Measurements from ENCODE around the gene ARHGDIB.
A peak's percentile ranks its signal among the peaks of the same experiment; 100 is the strongest.

The ARHGDIB gene

DNA sequence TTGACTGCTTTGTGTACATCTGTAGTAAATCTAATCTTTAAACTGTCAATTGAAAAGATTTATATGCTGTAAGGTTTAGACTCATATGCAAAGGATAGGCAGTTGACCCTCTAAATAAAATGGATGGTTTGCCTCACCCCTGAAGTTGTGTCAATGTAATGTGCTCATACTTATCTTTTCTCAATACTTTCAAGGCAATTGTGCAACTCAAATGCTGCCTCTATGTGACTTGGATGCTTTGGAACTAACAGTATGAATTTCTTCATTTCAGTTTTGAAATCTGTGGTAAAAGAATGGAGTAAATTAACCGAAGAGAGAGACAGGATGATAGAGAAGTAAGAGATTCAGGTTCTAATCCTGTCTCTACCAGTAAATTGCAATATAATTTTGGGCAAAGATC is 21.2 kb upstream of the ARHGDIB start:
- no peak for DNase-seq

DNA sequence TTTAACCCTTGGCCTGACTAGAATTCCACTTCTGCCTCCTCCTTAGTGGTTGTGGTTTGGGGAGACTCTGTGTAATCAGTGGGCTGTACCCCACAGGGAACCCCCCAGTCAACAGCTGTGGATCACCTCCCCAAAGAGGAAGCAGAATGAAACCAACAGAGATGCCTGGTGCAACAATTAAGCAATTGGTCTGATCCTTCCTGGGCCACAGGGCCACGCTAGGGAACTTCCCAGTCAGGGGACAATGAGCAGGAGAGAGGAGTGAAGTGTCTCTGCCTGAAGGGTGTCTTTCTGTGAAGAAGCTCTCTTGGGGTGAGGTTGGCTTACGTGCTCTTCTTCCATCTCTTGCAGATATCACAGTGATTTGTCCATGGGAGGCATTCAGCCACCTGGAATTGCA is 19.6 kb upstream of the ARHGDIB start:
- peak; percentile 65 for DNase-seq

- DNase-seq = no peak
Measured at GRCh38 chr12:14979468-14979867, 18.1 kb upstream of the ARHGDIB start.

DNA sequence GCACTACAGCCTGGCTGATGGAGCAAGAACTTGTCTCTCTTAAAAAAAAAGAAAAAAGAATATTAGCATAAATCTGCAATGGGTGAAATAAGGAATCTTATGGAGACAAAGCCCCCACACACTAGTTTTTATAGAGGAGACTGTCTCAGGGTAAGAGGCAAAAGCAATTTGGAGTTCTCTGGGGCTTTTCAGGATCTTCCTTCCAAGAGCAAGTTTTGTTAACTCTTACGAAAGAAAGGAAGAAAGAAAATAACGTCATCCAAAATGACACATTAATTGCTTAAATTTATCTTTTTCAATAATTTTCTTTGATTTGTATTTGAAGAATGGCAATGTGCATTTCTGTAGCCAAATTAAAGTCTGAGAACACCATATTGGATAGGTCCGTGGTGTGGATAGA is 15.3 kb upstream of the ARHGDIB start:
- no peak for DNase-seq

DNA sequence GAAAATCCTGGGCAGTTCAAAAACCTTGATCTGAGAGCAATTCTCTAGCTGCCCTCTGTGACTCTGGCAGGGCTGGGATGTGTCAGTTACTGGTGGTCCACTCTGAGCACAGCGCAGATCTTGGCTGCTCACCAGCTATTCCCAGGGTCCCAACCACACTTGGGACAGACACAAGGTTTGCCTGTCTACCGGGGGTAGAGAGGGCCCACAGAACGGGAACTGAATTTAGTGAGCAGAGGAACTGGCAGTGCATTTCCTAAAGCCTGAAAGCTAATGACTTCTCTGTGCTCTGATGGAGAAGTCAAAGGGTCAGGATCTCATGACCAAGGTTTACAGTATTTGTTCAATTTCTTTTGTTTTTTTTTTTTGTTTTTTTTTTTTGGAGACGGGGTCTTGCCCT is 14.1 kb upstream of the ARHGDIB start:
- DNase-seq = no peak

DNA sequence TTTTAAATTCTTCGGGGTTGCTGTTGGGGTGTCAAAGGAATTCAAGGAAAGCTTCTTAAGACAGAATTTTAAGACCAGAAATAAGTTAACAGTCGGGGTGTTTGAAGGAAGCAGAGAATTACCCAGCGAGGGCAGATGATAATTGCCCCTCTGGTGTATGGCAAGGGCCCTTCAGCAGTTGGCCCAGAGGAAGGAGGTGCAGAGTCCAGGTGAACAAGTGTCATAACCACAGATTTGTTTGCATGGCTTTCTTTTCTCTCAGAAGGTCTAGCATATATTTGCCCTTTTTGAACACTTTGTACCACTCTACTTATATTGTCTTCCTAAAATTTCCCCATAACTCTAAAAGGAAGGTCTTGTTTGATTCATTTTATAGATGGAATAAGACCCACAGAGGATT is 13.2 kb upstream of the ARHGDIB start:
- DNase-seq = no peak

GRCh38 chr12:14972816-14973215 is 11.4 kb upstream of the ARHGDIB start, which contains the start of gene PDE6H:
Gene PDE6H (plus strand): TSS chr12:14973042. CDS start chr12:14978013, 4,971 bp downstream.
- no peak for DNase-seq

GRCh38 chr12:14970473-14970872 is 9.1 kb upstream of the ARHGDIB start:
- DNase-seq = no peak

DNA sequence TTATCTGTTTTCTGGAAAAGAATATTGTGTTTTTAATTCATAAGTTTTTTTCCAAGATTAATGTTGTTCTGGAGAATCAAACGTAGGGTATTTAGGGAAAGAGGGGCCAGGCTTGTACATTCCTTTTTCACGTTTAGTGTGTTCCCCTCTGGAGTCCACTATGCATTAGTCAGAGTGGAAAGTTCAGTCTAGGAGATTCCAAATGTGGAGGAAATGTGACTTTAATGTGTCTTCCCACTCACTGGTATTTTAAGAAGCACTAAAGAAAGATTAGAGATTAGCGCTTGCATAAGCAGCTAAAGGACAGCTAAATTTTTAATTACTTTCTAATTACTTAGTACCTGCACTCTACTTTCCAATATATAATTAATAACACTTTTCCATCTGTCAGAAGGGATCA is 7.1 kb upstream of the ARHGDIB start:
- no peak for DNase-seq

- no peak for DNase-seq
Measured at GRCh38 chr12:14965221-14965620, 3.8 kb upstream of the ARHGDIB start.

- DNase-seq = no peak
Measured at GRCh38 chr12:14964406-14964805, 3.0 kb upstream of the ARHGDIB start.

DNA sequence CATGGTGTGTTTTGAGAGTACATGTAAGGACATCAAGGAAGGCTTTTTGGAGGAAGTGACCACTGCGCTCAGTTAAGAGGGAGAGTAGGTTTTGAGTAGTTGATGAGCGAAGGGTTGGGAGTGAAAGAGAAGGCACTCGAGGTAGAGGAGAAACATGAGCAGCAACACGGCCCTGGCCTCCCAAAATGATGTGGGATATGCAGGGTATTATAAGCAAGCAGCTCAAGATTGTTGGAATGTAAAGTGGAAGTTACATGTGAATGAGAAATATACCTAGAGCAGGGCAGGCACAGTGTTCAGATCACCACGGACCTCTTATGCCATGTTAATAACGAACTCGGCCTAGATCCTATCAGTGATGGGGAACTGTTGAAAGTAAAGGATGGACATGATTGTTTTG is 2.1 kb upstream of the ARHGDIB start:
- no peak for DNase-seq

GRCh38 chr12:14962797-14963196 is 1.4 kb upstream of the ARHGDIB start:
- DNase-seq = no peak

DNA sequence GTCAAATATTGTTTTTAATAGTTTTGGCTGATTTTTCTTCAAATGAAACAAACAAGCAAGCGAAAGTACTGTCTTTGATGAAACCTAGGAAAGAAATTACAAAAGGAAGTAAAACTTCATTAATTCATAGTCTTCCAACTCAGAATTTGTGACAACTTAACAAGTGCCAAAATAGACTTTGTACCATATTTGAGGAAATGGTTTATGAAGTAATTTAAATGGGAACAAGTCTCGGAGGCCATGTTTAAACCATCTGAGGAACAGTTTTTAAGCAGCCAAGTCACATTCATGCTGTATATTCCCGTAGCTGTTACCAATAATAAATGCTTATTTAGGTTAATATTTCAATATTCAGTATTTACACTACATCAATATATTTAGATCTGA is 745 bp upstream of the ARHGDIB start:
- no peak for DNase-seq

DNA sequence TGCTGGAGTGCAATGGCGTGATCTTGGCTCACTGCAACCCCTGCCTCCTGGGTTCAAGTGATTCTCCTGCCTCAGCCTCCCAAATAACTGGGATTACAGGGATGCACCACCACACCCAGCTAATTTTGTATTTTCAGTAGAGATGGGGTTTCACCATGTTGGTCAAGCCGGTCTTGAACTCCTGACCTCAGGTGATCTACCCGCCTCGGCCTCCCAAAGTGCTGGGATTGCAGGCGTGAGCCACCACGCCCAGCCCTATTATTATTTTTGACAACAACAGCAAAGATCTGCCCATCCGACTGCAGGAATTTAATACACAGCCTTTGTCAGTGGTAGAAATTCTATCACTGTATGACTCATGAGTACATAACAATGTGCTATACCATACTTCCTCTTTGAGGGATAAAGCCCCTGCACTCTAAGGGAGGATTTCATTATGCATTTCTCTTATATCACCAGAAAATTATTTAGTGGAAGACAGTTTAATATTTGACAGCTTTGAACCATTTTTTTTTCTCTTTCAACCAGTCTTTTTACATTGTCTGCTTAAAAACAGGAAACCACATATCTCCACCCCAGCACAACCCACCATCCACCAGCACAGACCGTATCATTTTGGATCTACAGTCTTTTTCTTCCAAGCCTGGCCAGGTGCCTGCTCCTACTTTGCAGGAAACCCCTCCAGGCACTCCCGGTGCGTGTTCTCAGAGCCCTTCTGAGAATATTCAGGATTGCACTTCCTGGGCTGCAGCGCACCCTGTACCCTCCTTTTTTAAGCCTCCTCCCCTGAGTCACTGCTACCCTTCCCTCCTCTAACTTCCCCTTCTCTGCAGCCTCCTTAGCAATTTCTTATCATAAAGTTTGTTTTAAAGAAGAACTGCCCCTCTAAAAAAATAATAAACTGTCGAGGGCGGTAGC is 594 bp downstream of the ARHGDIB start:
- DNase-seq = peak; percentile 53

DNA sequence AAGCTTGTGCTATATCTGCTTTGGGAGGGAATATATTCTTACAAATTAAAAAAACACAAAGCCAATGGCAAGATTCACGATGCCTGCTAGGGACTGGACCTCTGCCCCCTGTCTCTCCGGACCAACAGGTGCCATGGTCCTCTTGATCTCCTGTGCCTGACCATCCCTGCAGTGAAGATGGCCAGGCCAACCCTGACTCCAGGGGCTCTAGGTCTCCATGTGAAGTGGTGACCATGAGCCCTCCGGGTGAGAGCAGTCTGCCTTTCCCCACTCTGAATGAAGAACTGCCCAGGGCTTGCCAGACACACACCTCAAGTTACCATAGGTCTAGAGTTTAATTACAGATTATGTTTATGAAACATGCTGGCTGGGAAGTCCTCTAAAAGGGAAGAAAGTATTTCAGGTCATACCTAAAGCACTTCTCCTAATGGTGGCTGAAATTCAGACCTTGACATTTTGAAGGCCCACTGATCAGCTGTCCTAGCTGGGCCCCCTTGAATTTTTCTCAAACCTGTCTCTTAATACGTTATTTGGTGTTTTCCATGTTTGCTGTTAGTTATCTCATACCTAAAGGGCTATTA is 1.4 kb downstream of the ARHGDIB start:
- no peak for DNase-seq

DNA sequence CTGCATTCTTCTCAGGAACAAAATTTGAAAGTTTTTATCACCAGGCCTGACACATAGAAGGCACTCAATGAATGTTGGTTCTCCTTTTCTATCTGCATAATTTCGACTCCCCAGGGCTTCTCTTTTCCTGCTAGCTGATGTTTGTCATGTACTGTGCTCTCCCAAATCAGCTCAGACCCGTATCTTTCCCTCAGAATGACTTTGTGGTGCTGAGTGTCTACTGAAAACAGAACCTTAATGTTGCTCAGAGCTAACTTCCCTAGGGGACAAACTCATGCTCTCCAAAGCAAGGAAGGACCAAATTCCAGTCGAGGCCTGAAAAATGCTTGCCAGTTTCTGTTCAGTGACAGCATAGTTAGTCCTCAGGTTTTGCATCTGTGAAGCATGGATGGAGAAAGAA is 1.9 kb downstream of the ARHGDIB start:
- DNase-seq = no peak

- DNase-seq = peak; percentile 17
Measured at GRCh38 chr12:14959126-14959440, 2.3 kb downstream of the ARHGDIB start.

GRCh38 chr12:14958361-14959125 is 2.9 kb downstream of the ARHGDIB start:
- DNase-seq = no peak

- DNase-seq = no peak
Measured at GRCh38 chr12:14957551-14958168, 3.7 kb downstream of the ARHGDIB start.

- no peak for DNase-seq
Measured at GRCh38 chr12:14956905-14957304, 4.5 kb downstream of the ARHGDIB start.

- peak; percentile 43 for DNase-seq
Measured at GRCh38 chr12:14956024-14956891, 5.1 kb downstream of the ARHGDIB start.
